ENCODE measurements around the gene YAP1. TPM values are rescaled to one million over a fixed set of nuclear protein-coding genes. Genes with fewer than 3 reads are reported as not detected.
"Not testable (repeated sequence)": the region's sequence is repeated elsewhere in the genome, so short reads cannot be mapped to it uniquely, and the experiment has no call there.

The YAP1 gene
- total RNA-seq, 2 donors from 2014 or later, result 46.2 to 49.1 TPM

- ATAC-seq, result no peak
- no peak for DNase-seq
- intact Hi-C loops (cut with DNase I, micrococcal nuclease), result no loop called here
Measured at GRCh38 chr11:102254047-102254446, 143.8 kb downstream of the YAP1 start.

GRCh38 chr11:102256251-102256650 is 146.0 kb downstream of the YAP1 start:
- intact Hi-C loops (cut with DNase I, micrococcal nuclease), result no loop called here
- DNase-seq (no peak), ATAC-seq (no peak)

GRCh38 chr11:102260241-102260640 is 150.0 kb downstream of the YAP1 start:
- DNase-seq (no peak), ATAC-seq (no peak)
- intact Hi-C loops (cut with DNase I, micrococcal nuclease), result no loop called here

- ATAC-seq (no peak), DNase-seq (no peak)
- intact Hi-C loops (cut with DNase I, micrococcal nuclease), result no loop called here
Measured at GRCh38 chr11:102263379-102264003, 153.2 kb downstream of the YAP1 start.

GRCh38 chr11:102264704-102265103 is 154.5 kb downstream of the YAP1 start:
- intact Hi-C loops (cut with DNase I, micrococcal nuclease); DNase-seq; ATAC-seq: not testable (repeated sequence)

- no peak for ATAC-seq
- DNase-seq, result no peak
Measured at GRCh38 chr11:102266099-102266498, 155.9 kb downstream of the YAP1 start.

GRCh38 chr11:102267609-102268008 is 157.4 kb downstream of the YAP1 start:
- ATAC-seq (peak; percentile 59), DNase-seq (no peak)
- intact Hi-C loops (cut with DNase I, micrococcal nuclease), result no loop called here

More at GRCh38 chr11:102266099-102266498, 155.9 kb downstream of the YAP1 start:
- intact Hi-C loops (cut with DNase I, micrococcal nuclease), result no loop called here

- ATAC-seq (peak; percentile 91), DNase-seq (peak; percentile 93 to 94)
- intact Hi-C loops (cut with DNase I, micrococcal nuclease), result no loop called here
Measured at GRCh38 chr11:102268083-102268984, 158.1 kb downstream of the YAP1 start.

GRCh38 chr11:102268985-102269470 is 158.8 kb downstream of the YAP1 start:
- intact Hi-C loops (cut with DNase I, micrococcal nuclease), result no loop called here
- no peak for ATAC-seq

GRCh38 chr11:102269927-102270326 is 159.7 kb downstream of the YAP1 start:
- intact Hi-C loops (cut with DNase I, micrococcal nuclease), result no loop called here
- DNase-seq (no peak), ATAC-seq (no peak)

More at GRCh38 chr11:102268985-102269470, 158.8 kb downstream of the YAP1 start:
- DNase-seq, result no peak

- intact Hi-C loops (cut with DNase I, micrococcal nuclease), result no loop called here
- DNase-seq (peak in 1 of 2 donors; percentile 47), ATAC-seq (peak; percentile 44)
Measured at GRCh38 chr11:102272047-102272824, 162.0 kb downstream of the YAP1 start.

GRCh38 chr11:102274628-102275027 is 164.4 kb downstream of the YAP1 start:
- no peak for DNase-seq
- intact Hi-C loops (cut with DNase I, micrococcal nuclease), result no loop called here
- ATAC-seq, result no peak

- DNase-seq, result no peak
- intact Hi-C loops (cut with DNase I, micrococcal nuclease), result no loop called here
- ATAC-seq, result no peak
Measured at GRCh38 chr11:102276362-102276761, 166.1 kb downstream of the YAP1 start.

GRCh38 chr11:102276783-102277182 is 166.5 kb downstream of the YAP1 start:
- intact Hi-C loops (cut with DNase I, micrococcal nuclease), result no loop called here
- no peak for ATAC-seq
- no peak for DNase-seq

GRCh38 chr11:102279641-102280170 is 169.5 kb downstream of the YAP1 start:
- intact Hi-C loops (cut with DNase I, micrococcal nuclease), result no loop called here
- peak; percentile 90 for ATAC-seq
- DNase-seq, result peak; percentile 36 to 56

- intact Hi-C loops (cut with DNase I, micrococcal nuclease), result no loop called here
- peak; percentile 38 to 46 for DNase-seq
Measured at GRCh38 chr11:102280245-102280833, 170.1 kb downstream of the YAP1 start.

More at GRCh38 chr11:102280245-102280833, 170.1 kb downstream of the YAP1 start:
- ATAC-seq, result peak; percentile 74

All from left colon (tissue), 2 donors.